BLaER1 treated with 17β-estradiol and CSF1 and Interleukin-3, amounts not matched to agents 10 nM and 100 nM (cell line): Measurements from ENCODE around the gene SPOCK1.

Experiments used
- H3K27ac ChIP-seq, 11 experiments: shearing (Covaris generic); formaldehyde crosslinking; 2 replicates each; pipeline ENCODE4 v1.8.1; 2022
- H3K27me3 ChIP-seq, 11 experiments: shearing (Covaris generic); formaldehyde crosslinking; 2 replicates each; pipeline ENCODE4 v1.8.1; 2022
- H3K36me3 ChIP-seq, 11 experiments: shearing (Covaris generic); formaldehyde crosslinking; 2 replicates each; pipeline ENCODE4 v1.8.1; 2022
- H3K4me1 ChIP-seq, 10 experiments: shearing (Covaris generic); formaldehyde crosslinking; 2 replicates each; pipeline ENCODE4 v1.8.1; 2022
- H3K4me2 ChIP-seq, 11 experiments: shearing (Covaris generic); formaldehyde crosslinking; 2 replicates each; pipeline ENCODE4 v1.8.1; 2022
- H3K4me3 ChIP-seq, 10 experiments: shearing (Covaris generic); formaldehyde crosslinking; 2 replicates each; pipeline ENCODE4 v1.8.1; 2022
- H3K9ac ChIP-seq, 11 experiments: shearing (Covaris generic); formaldehyde crosslinking; 2 replicates each; pipeline ENCODE4 v1.8.1; 2022
- H3K9me3 ChIP-seq, 11 experiments: shearing (Covaris generic); formaldehyde crosslinking; replicated peaks in 1 of 11; 2 replicates each; pipeline ENCODE4 v1.8.1; 2022
- H4K20me1 ChIP-seq, 11 experiments: shearing (Covaris generic); formaldehyde crosslinking; 2 replicates each; pipeline ENCODE4 v1.8.1; 2022
- Cebpa-rat ChIP-seq, 11 experiments: shearing (Covaris generic); IDR thresholded peaks; 2 replicates each; pipeline ENCODE4 v1.8.1; 2022

The SPOCK1 gene

GRCh38 chr5:137114529-137114928, 384.6 kb downstream of the SPOCK1 start:
- Histone ChIP-seq H3K27me3 (no peaks in the 10 kb centered on the region), H3K4me2 (peak overlapping the region; percentile 69 to 90 (median 79)), H3K9me3 (no peaks in the 10 kb centered on the region), H3K9ac (no peak overlapping the region), H3K4me1 (peaks cover 19 to 23% (median 21%) of the 10 kb centered on the region in 10 experiments), H3K27ac (peak overlapping the region in 8 of 11 experiments; percentile 27 to 57 (median 38); a peak in 12 of 22 replicates), H3K4me3 (no peak overlapping the region), H4K20me1 (no peaks in the 10 kb centered on the region), H3K36me3 (no peaks in the 10 kb centered on the region)
- TF ChIP-seq Cebpa-rat (IDR thresholded peaks at IDR 0.05), result no peak

GRCh38 chr5:137113939-137114338, 385.2 kb downstream of the SPOCK1 start:
- Histone ChIP-seq H3K4me2 (peak overlapping the region in 6 of 11 experiments; percentile 69 to 90 (median 82); a peak in 10 of 22 replicates), H3K36me3 (no peaks in the 10 kb centered on the region), H3K27me3 (no peaks in the 10 kb centered on the region), H3K27ac (peak overlapping the region in 3 of 11 experiments; percentile 36 to 57 (median 47); a peak in 2 of 22 replicates), H4K20me1 (no peaks in the 10 kb centered on the region), H3K9me3 (no peaks in the 10 kb centered on the region), H3K9ac (no peak overlapping the region), H3K4me3 (no peak overlapping the region), H3K4me1 (peaks cover 19 to 23% (median 21%) of the 10 kb centered on the region in 10 experiments)
- TF ChIP-seq Cebpa-rat (IDR thresholded peaks at IDR 0.05), result no peak

- Histone ChIP-seq H3K9me3 (no peaks in the 10 kb centered on the region), H3K4me1 (peaks cover 19 to 23% (median 21%) of the 10 kb centered on the region in 10 experiments), H3K9ac (no peak overlapping the region), H3K27ac (no peak overlapping the region), H3K4me3 (no peak overlapping the region), H3K4me2 (no peak overlapping the region), H3K36me3 (no peaks in the 10 kb centered on the region), H4K20me1 (no peaks in the 10 kb centered on the region), H3K27me3 (no peaks in the 10 kb centered on the region)
- TF ChIP-seq Cebpa-rat (IDR thresholded peaks at IDR 0.05), result no peak
Measured at GRCh38 chr5:137113161-137113560, 386.0 kb downstream of the SPOCK1 start.

GRCh38 chr5:137105351-137106035, 393.6 kb downstream of the SPOCK1 start:
- Histone ChIP-seq H3K4me1 (no peaks in the 10 kb centered on the region), H4K20me1 (no peaks in the 10 kb centered on the region), H3K9ac (no peak overlapping the region), H3K4me3 (no peak overlapping the region), H3K9me3 (no peaks in the 10 kb centered on the region), H3K36me3 (no peaks in the 10 kb centered on the region), H3K27me3 (no peaks in the 10 kb centered on the region), H3K27ac (no peak overlapping the region), H3K4me2 (no peak overlapping the region)
- TF ChIP-seq Cebpa-rat (IDR thresholded peaks at IDR 0.05), result no peak

GRCh38 chr5:137101544-137101943, 397.6 kb downstream of the SPOCK1 start:
- H3K36me3 ChIP-seq, result no peaks in the 10 kb centered on the region
- TF ChIP-seq Cebpa-rat (IDR thresholded peaks at IDR 0.05), result no peak
- no peaks in the 10 kb centered on the region for H3K27me3 ChIP-seq
- H3K9me3 ChIP-seq, result no peaks in the 10 kb centered on the region
- H3K4me3 ChIP-seq, result no peak overlapping the region
- H4K20me1 ChIP-seq, result no peaks in the 10 kb centered on the region
- H3K9ac ChIP-seq, result no peak overlapping the region
- no peak overlapping the region for H3K4me2 ChIP-seq
- no peak overlapping the region for H3K27ac ChIP-seq
- no peaks in the 10 kb centered on the region for H3K4me1 ChIP-seq

GRCh38 chr5:137099651-137100050, 399.5 kb downstream of the SPOCK1 start:
- H3K27ac ChIP-seq, result no peak overlapping the region
- H3K36me3 ChIP-seq, result no peaks in the 10 kb centered on the region
- no peaks in the 10 kb centered on the region for H3K4me1 ChIP-seq
- H4K20me1 ChIP-seq, result no peaks in the 10 kb centered on the region
- no peak overlapping the region for H3K9ac ChIP-seq
- no peak overlapping the region for H3K4me2 ChIP-seq
- H3K4me3 ChIP-seq, result no peak overlapping the region
- no peak for TF ChIP-seq Cebpa-rat (IDR thresholded peaks at IDR 0.05)
- no peaks in the 10 kb centered on the region for H3K27me3 ChIP-seq
- no peaks in the 10 kb centered on the region for H3K9me3 ChIP-seq

GRCh38 chr5:137098663-137099062, 400.5 kb downstream of the SPOCK1 start:
- no peak overlapping the region for H3K4me2 ChIP-seq
- H3K9ac ChIP-seq, result no peak overlapping the region
- no peak overlapping the region for H3K27ac ChIP-seq
- H4K20me1 ChIP-seq, result no peaks in the 10 kb centered on the region
- no peaks in the 10 kb centered on the region for H3K36me3 ChIP-seq
- H3K27me3 ChIP-seq, result no peaks in the 10 kb centered on the region
- no peaks in the 10 kb centered on the region for H3K4me1 ChIP-seq
- TF ChIP-seq Cebpa-rat (IDR thresholded peaks at IDR 0.05), result no peak
- no peaks in the 10 kb centered on the region for H3K9me3 ChIP-seq
- no peak overlapping the region for H3K4me3 ChIP-seq

- Histone ChIP-seq H3K4me3 (no peak overlapping the region), H3K36me3 (no peaks in the 10 kb centered on the region), H3K4me1 (no peaks in the 10 kb centered on the region), H3K27me3 (no peaks in the 10 kb centered on the region), H3K27ac (no peak overlapping the region), H4K20me1 (no peaks in the 10 kb centered on the region), H3K9me3 (no peaks in the 10 kb centered on the region), H3K4me2 (no peak overlapping the region), H3K9ac (no peak overlapping the region)
- TF ChIP-seq Cebpa-rat (IDR thresholded peaks at IDR 0.05), result no peak
Measured at GRCh38 chr5:137098238-137098637, 400.9 kb downstream of the SPOCK1 start.

GRCh38 chr5:137097203-137097602, 401.9 kb downstream of the SPOCK1 start:
- Histone ChIP-seq H3K27me3 (no peaks in the 10 kb centered on the region), H3K9ac (no peak overlapping the region), H3K4me3 (no peak overlapping the region), H3K9me3 (no peaks in the 10 kb centered on the region), H3K4me1 (peaks cover 0 to 7% (median 0%) of the 10 kb centered on the region in 10 experiments; a peak in 2 of 20 replicates), H3K4me2 (no peak overlapping the region), H3K27ac (no peak overlapping the region), H4K20me1 (no peaks in the 10 kb centered on the region), H3K36me3 (no peaks in the 10 kb centered on the region)
- TF ChIP-seq Cebpa-rat (IDR thresholded peaks at IDR 0.05), result no peak
